GM12878 (cell line): Measurements from ENCODE around the gene PARK7. TPM values are rescaled to one million over a fixed set of nuclear protein-coding genes. Genes with fewer than 3 reads are reported as not detected.
A peak's percentile ranks its signal among the peaks of the same experiment; 100 is the strongest.

Source experiments
- ATAC-seq: fragments of 200-7000 bp; cut with Tn5 transposase; 3 replicates; pipeline ENCODE4 v1.9.1; 2020; ENCODE audit warnings: mild to moderate bottlenecking, moderate library complexity
- BruUV-seq: library from RNA; stranded (reverse); fragments of 400-500 nt; replicated peaks from 2 replicates; lab custom pipeline; 2021; lab: Mats Ljungman, UMichigan
- CTCF ChIA-PET: fragments of 300-600 bp; sonication (Branson Sonifier 250); formaldehyde crosslinking; extraction: SDS; loops from one replicate; lab custom pipeline; 2021; ENCODE audit warnings: inconsistent platforms; lab: Yijun Ruan, JAX
- POLR2A ChIA-PET: fragments of 350-600 bp; formaldehyde crosslinking; extraction: SDS; loops from one replicate; lab custom pipeline; 2021; ENCODE audit warnings: inconsistent platforms; lab: Charles Lee
- RAD21 ChIA-PET: fragments of 300-600 bp; sonication (Branson Sonifier 250); formaldehyde crosslinking; loops from one replicate; lab custom pipeline; 2023; ENCODE audit warnings: antibody characterized with exemption; ENCODE audit not compliant: unreplicated experiment; lab: Charles Lee
- SMC1A ChIA-PET: fragments of 300-600 bp; sonication (Branson Sonifier 250); formaldehyde crosslinking; loops from one replicate; lab custom pipeline; 2023; ENCODE audit not compliant: unreplicated experiment, uncharacterized antibody; lab: Charles Lee
- DNase-seq: peaks from one replicate; pipeline ENCODE4 v3.0.0-alpha.2; 2011; ENCODE audit warnings: low read depth, low spot score
- FAIRE-seq: peaks from 3 replicates; lab custom pipeline; 2011; peaks lifted over from hg19 to GRCh38; lab: Jason Lieb, UNC
- H2AFZ ChIP-seq: 2 replicates; pipeline ENCODE4 v1.6.0; 2011; ENCODE audit warnings: low read depth, low read length, control low read depth; ENCODE audit not compliant: control insufficient read depth
- H3K27ac ChIP-seq: 2 replicates; pipeline ENCODE4 v1.5.1; 2011; ENCODE audit warnings: control low read depth; ENCODE audit not compliant: control insufficient read depth, insufficient read depth
- H3K27me3 ChIP-seq, 2 experiments: replicated peaks in 1 of 2; 2 replicates each; pipeline versions ENCODE4 v1.6.0 to v1.6.1; 2011; ENCODE audit warnings: low read length in 1 of 2; ENCODE audit not compliant: control insufficient read depth in 2 of 2, insufficient read depth in 2 of 2
- H3K36me3 ChIP-seq, 2 experiments: 2 replicates each; pipeline ENCODE4 v1.5.1; 2011; ENCODE audit warnings: low read length in 1 of 2; ENCODE audit not compliant: control insufficient read depth in 2 of 2, insufficient read depth in 2 of 2
- H3K4me1 ChIP-seq: 2 replicates; pipeline ENCODE4 v1.6.1; 2011; ENCODE audit warnings: mild to moderate bottlenecking, low read length, moderate library complexity, mixed read lengths; ENCODE audit not compliant: control insufficient read depth, insufficient read depth
- H3K4me2 ChIP-seq: 2 replicates; pipeline ENCODE4 v1.6.0; 2011; ENCODE audit warnings: control low read depth; ENCODE audit not compliant: control insufficient read depth, insufficient read depth
- H3K4me3 ChIP-seq: fragments of 200-600 bp; sonication (generic); 2 replicates; pipeline ENCODE4 v1.5.1; 2016
- H3K79me2 ChIP-seq: 2 replicates; pipeline ENCODE4 v1.6.0; 2011; ENCODE audit warnings: low read length; ENCODE audit not compliant: control insufficient read depth, insufficient read depth
- H3K9ac ChIP-seq: 2 replicates; pipeline ENCODE4 v1.8.0; 2011; ENCODE audit warnings: low read length, control low read depth, mixed read lengths; ENCODE audit not compliant: control insufficient read depth, insufficient read depth
- H3K9me3 ChIP-seq: replicated peaks from 3 replicates; pipeline ENCODE4 v1.5.1; 2011; ENCODE audit warnings: mild to moderate bottlenecking, low read length; ENCODE audit not compliant: control insufficient read depth, insufficient read depth
- H4K20me1 ChIP-seq: 2 replicates; pipeline ENCODE4 v1.6.0; 2011; ENCODE audit not compliant: control insufficient read depth, insufficient read depth
- LARP7 ChIP-seq: fragments of 450-650 bp; IDR thresholded peaks from 2 replicates; pipeline ENCODE4 v1.6.1; 2017; ENCODE audit warnings: mild to moderate bottlenecking
- PAX5 ChIP-seq: IDR thresholded peaks from 2 replicates; pipeline ENCODE4 v1.6.1; 2011; ENCODE audit warnings: low read depth, low read length, borderline replicate concordance
- ZZZ3 ChIP-seq: IDR thresholded peaks from 2 replicates; pipeline ENCODE4 v1.6.1; 2011; ENCODE audit warnings: low read depth; ENCODE audit not compliant: control insufficient read depth, insufficient read length
- WGBS: methylation state at CpG from one replicate; pipeline ENCODE4 v1.1.6; 2016; ENCODE audit warnings: low lambda C conversion rate; ENCODE audit not compliant: insufficient replicate concordance, insufficient coverage; ENCODE audit errors: missing lambda C conversion rate; 5-methylcytosine and 5-hydroxymethylcytosine counted together
- in situ Hi-C: fragments of 300-500 bp; cut with MboI; formaldehyde crosslinking; loops from 9 replicates; pipeline ENCODE4 v1.14.3; 2018; ENCODE audit warnings: mixed read lengths
- intact Hi-C: fragments of 100-400 bp; cut with micrococcal nuclease; formaldehyde crosslinking; loops from one replicate; pipeline ENCODE4 v1.14.2; 2022; ENCODE audit not compliant: unreplicated experiment
- polyA plus RNA-seq, 11 experiments: library from polyadenylated mRNA; depleted of rRNA in 4 of 11; unstranded in 6 of 11; stranded (reverse) in 5 of 11; fragments of >200 nt; fragmentation: Nextera tagmentation in 4 of 11; fragmentation: Illumina TruSeq in 1 of 11; extraction: Ambion mirVana in 4 of 11; extraction: Trizol in 1 of 11; gene quantifications; 1 replicate in 1 of 11; 2 replicates in 10 of 11; pipeline versions ENCODE4 v1.2.1 to v1.2.3, GENCODE V29; 2011 to 2016; ENCODE audit warnings: inconsistent platforms in 2 of 11, missing spikeins in 2 of 11, low read depth in 1 of 11
- total RNA-seq, 4 experiments: library from RNA; depleted of rRNA in 3 of 4; stranded (reverse); fragments of >200 nt in 3 of 4; fragmentation: Illumina TruSeq in 1 of 4; extraction: Trizol in 1 of 4; gene quantifications; 2 replicates each; pipeline versions ENCODE4 v1.2.1 to v1.2.3, GENCODE V29; 2013 to 2021
- TF ChIP-seq, protein P1 (sequence below): fragments of 450-650 bp; formaldehyde crosslinking; IDR thresholded peaks from 2 replicates; pipeline ENCODE4 v1.4.0; 2022; ENCODE audit warnings: mild to moderate bottlenecking, moderate library complexity
- TF ChIP-seq, protein P2 (sequence below): fragments of 450-650 bp; IDR thresholded peaks from 2 replicates; pipeline ENCODE4 v1.6.1; 2017; ENCODE audit warnings: mild to moderate bottlenecking, moderate library complexity
- TF ChIP-seq, protein P3 (sequence below): fragments of 450-650 bp; IDR thresholded peaks from 2 replicates; pipeline ENCODE4 v1.6.1; 2016; ENCODE audit warnings: mild to moderate bottlenecking, moderate library complexity, borderline replicate concordance

PARK7 gene
- total and polyA plus RNA-seq, 10 of the 15 experiments (the other 5 are each of a cell fraction or from before 2014, with no cell fraction given), result 267 to 1,056 (median 495) TPM

DNA sequence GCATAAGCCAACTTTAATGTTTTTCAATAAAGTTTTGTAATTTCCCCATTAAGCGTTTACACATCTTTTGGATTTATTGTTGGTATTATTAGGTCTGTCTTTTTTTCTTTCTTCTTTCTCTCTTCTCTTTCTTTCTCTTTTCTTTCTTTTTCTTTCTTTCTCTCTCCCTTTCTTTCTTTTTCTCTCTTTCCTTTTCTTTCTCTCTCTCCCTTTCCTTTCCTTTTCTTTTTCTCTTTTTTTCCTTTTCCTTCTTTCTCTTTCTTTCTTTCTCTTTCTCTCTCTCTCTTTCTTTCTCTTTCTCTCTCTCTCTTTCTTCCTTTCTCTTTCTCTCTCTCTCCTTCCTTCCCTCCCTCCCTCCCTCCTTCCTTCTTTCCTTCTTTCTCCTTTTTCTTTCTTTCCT is 33.3 kb downstream of the PARK7 start:
- no peaks in the 10 kb centered on the region for H3K79me2 ChIP-seq
- WGBS, result 47% methylated on average over 1 of the region's 1 CpG
- no TSS peak for BruUV-seq
- no peak overlapping the region for H2AFZ ChIP-seq
- ChIA-PET POLR2A (interaction anchor here (0.6 to 1.0 kb wide), 3 partner anchors 110 to 516 kb away, joined by 3 to 4 read pairs (median 3); no protein-coding TSS in a partner anchor), RAD21 (no interaction called here), SMC1A (no interaction called here), CTCF (interaction anchor here (1.0 to 2.1 kb wide), 2 partner anchors 11 to 21 kb away, joined by 3 to 11 read pairs; no protein-coding TSS in a partner anchor)
- in situ Hi-C loops, result no loop called here
- peak overlapping the region; percentile 87 for H3K27ac ChIP-seq
- H3K9ac ChIP-seq, result no peak overlapping the region
- TF ChIP-seq PAX5 (no peak), ZZZ3 (no peak), LARP7 (no peak)
- TF ChIP-seq, protein P1, sequence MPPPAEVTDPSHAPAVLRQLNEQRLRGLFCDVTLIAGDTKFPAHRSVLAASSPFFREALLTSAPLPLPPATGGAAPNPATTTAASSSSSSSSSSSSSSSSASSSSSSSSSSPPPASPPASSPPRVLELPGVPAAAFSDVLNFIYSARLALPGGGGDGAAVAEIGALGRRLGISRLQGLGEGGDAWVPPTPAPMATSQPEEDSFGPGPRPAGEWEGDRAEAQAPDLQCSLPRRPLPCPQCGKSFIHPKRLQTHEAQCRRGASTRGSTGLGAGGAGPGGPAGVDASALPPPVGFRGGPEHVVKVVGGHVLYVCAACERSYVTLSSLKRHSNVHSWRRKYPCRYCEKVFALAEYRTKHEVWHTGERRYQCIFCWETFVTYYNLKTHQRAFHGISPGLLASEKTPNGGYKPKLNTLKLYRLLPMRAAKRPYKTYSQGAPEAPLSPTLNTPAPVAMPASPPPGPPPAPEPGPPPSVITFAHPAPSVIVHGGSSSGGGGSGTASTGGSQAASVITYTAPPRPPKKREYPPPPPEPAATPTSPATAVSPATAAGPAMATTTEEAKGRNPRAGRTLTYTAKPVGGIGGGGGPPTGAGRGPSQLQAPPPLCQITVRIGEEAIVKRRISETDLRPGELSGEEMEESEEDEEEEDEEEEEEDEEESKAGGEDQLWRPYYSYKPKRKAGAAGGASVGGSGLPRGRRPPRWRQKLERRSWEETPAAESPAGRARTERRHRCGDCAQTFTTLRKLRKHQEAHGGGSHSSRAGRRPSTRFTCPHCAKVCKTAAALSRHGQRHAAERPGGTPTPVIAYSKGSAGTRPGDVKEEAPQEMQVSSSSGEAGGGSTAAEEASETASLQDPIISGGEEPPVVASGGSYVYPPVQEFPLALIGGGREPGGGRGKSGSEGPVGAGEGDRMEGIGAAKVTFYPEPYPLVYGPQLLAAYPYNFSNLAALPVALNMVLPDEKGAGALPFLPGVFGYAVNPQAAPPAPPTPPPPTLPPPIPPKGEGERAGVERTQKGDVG, result no peak
- TF ChIP-seq, protein P2, sequence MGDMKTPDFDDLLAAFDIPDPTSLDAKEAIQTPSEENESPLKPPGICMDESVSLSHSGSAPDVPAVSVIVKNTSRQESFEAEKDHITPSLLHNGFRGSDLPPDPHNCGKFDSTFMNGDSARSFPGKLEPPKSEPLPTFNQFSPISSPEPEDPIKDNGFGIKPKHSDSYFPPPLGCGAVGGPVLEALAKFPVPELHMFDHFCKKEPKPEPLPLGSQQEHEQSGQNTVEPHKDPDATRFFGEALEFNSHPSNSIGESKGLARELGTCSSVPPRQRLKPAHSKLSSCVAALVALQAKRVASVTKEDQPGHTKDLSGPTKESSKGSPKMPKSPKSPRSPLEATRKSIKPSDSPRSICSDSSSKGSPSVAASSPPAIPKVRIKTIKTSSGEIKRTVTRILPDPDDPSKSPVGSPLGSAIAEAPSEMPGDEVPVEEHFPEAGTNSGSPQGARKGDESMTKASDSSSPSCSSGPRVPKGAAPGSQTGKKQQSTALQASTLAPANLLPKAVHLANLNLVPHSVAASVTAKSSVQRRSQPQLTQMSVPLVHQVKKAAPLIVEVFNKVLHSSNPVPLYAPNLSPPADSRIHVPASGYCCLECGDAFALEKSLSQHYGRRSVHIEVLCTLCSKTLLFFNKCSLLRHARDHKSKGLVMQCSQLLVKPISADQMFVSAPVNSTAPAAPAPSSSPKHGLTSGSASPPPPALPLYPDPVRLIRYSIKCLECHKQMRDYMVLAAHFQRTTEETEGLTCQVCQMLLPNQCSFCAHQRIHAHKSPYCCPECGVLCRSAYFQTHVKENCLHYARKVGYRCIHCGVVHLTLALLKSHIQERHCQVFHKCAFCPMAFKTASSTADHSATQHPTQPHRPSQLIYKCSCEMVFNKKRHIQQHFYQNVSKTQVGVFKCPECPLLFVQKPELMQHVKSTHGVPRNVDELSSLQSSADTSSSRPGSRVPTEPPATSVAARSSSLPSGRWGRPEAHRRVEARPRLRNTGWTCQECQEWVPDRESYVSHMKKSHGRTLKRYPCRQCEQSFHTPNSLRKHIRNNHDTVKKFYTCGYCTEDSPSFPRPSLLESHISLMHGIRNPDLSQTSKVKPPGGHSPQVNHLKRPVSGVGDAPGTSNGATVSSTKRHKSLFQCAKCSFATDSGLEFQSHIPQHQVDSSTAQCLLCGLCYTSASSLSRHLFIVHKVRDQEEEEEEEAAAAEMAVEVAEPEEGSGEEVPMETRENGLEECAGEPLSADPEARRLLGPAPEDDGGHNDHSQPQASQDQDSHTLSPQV, result no peak
- TF ChIP-seq, protein P3, sequence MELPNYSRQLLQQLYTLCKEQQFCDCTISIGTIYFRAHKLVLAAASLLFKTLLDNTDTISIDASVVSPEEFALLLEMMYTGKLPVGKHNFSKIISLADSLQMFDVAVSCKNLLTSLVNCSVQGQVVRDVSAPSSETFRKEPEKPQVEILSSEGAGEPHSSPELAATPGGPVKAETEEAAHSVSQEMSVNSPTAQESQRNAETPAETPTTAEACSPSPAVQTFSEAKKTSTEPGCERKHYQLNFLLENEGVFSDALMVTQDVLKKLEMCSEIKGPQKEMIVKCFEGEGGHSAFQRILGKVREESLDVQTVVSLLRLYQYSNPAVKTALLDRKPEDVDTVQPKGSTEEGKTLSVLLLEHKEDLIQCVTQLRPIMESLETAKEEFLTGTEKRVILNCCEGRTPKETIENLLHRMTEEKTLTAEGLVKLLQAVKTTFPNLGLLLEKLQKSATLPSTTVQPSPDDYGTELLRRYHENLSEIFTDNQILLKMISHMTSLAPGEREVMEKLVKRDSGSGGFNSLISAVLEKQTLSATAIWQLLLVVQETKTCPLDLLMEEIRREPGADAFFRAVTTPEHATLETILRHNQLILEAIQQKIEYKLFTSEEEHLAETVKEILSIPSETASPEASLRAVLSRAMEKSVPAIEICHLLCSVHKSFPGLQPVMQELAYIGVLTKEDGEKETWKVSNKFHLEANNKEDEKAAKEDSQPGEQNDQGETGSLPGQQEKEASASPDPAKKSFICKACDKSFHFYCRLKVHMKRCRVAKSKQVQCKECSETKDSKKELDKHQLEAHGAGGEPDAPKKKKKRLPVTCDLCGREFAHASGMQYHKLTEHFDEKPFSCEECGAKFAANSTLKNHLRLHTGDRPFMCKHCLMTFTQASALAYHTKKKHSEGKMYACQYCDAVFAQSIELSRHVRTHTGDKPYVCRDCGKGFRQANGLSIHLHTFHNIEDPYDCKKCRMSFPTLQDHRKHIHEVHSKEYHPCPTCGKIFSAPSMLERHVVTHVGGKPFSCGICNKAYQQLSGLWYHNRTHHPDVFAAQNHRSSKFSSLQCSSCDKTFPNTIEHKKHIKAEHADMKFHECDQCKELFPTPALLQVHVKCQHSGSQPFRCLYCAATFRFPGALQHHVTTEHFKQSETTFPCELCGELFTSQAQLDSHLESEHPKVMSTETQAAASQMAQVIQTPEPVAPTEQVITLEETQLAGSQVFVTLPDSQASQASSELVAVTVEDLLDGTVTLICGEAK, result peak; percentile 63
- peaks cover 0 to under 1% of the 10 kb centered on the region in 2 experiments; a peak in 3 of 4 replicates for H3K36me3 ChIP-seq
- no peak for FAIRE-seq
- H3K9me3 ChIP-seq, result peaks cover 5% of the 10 kb centered on the region; the same call in 2 of the 3 replicates
- intact Hi-C loops, result no loop called here
- H3K27me3 ChIP-seq, result no peaks in the 10 kb centered on the region
- 0 out of 2 replicates have a peak overlapping the region, but pooled peaks have one; percentile 48 for H3K4me2 ChIP-seq
- no peak overlapping the region for H3K4me3 ChIP-seq
- no peaks in the 10 kb centered on the region for H4K20me1 ChIP-seq
- peaks cover 13% of the 10 kb centered on the region for H3K4me1 ChIP-seq
- no peak for DNase-seq
- ATAC-seq, result no peak
